Neuronal stem cell (in vitro differentiated cells): Measurements from ENCODE around the gene PM20D2.

ENCODE experiments used
- DNase-seq: peaks from one replicate; pipeline ENCODE4 v3.0.0-alpha.2; 2013; ENCODE audit warnings: low spot score
- H2AFZ ChIP-seq: one replicate; pipeline ENCODE4 v1.6.1; 2013; ENCODE audit warnings: mild to moderate bottlenecking, low read length, inconsistent platforms
- H2AK5ac ChIP-seq: 2 replicates; pipeline ENCODE4 v1.6.1; 2013; ENCODE audit warnings: low read depth, mild to moderate bottlenecking, inconsistent platforms, low read length, moderate library complexity, mixed read lengths
- H2BK120ac ChIP-seq: 2 replicates; pipeline ENCODE4 v1.6.1; 2013; ENCODE audit warnings: low read depth, mild to moderate bottlenecking, inconsistent platforms, low read length, moderate library complexity, mixed read lengths
- H2BK12ac ChIP-seq: one replicate; pipeline ENCODE4 v1.6.1; 2013; ENCODE audit warnings: low read length, inconsistent platforms
- H2BK15ac ChIP-seq: 2 replicates; pipeline ENCODE4 v1.6.1; 2013; ENCODE audit warnings: mild to moderate bottlenecking, low read length, inconsistent platforms, mixed read lengths
- H2BK5ac ChIP-seq: one replicate; pipeline ENCODE4 v1.6.1; 2013; ENCODE audit warnings: inconsistent platforms, mild to moderate bottlenecking, low read length, moderate library complexity
- H3K14ac ChIP-seq: one replicate; pipeline ENCODE4 v1.6.1; 2013; ENCODE audit warnings: low read length, inconsistent platforms
- H3K18ac ChIP-seq: 2 replicates; pipeline ENCODE4 v1.6.1; 2013; ENCODE audit warnings: low read length, inconsistent platforms
- H3K23ac ChIP-seq: 2 replicates; pipeline ENCODE4 v1.6.1; 2013; ENCODE audit warnings: low read depth, mild to moderate bottlenecking, mixed read lengths, low read length, inconsistent platforms; ENCODE audit not compliant: poor library complexity
- H3K27ac ChIP-seq: replicated peaks from 3 replicates; pipeline ENCODE4 v1.5.1; 2013; ENCODE audit warnings: low read length, inconsistent platforms
- H3K27me3 ChIP-seq, 3 experiments: 2 replicates each; pipeline ENCODE4 v1.6.1; 2013; ENCODE audit warnings: low read length in 3 of 3, mild to moderate bottlenecking in 2 of 3, inconsistent platforms in 1 of 3, low read depth in 1 of 3, mixed read lengths in 1 of 3, moderate library complexity in 1 of 3; ENCODE audit not compliant: control insufficient read depth in 3 of 3, insufficient read depth in 3 of 3
- H3K36me3 ChIP-seq, 2 donors: replicated peaks in 1 of 2; 2 replicates each; pipeline ENCODE4 v1.6.1; 2013; ENCODE audit warnings: low read length in 2 of 2; ENCODE audit not compliant: control insufficient read depth in 2 of 2, insufficient read depth in 2 of 2
- H3K4ac ChIP-seq: 2 replicates; pipeline ENCODE4 v1.6.1; 2013; ENCODE audit warnings: inconsistent platforms, mild to moderate bottlenecking, low read length, moderate library complexity
- H3K4me1 ChIP-seq, 2 donors: 1 replicate in 1 of 2; 2 replicates in 1 of 2; pipeline ENCODE4 v1.6.1; 2013; ENCODE audit warnings: low read length in 2 of 2, low read depth in 1 of 2; ENCODE audit not compliant: control insufficient read depth in 2 of 2, insufficient read depth in 1 of 2
- H3K4me2 ChIP-seq: one replicate; pipeline ENCODE4 v1.6.1; 2013; ENCODE audit warnings: mild to moderate bottlenecking, low read length, inconsistent platforms; ENCODE audit not compliant: insufficient read depth, poor library complexity, severe bottlenecking
- H3K4me3 ChIP-seq, 2 donors: 2 replicates each; pipeline ENCODE4 v1.5.1; 2013; ENCODE audit warnings: low read length in 2 of 2, mild to moderate bottlenecking in 2 of 2, inconsistent platforms in 1 of 2, moderate library complexity in 1 of 2
- H3K79me1 ChIP-seq: one replicate; pipeline ENCODE4 v1.6.1; 2013; ENCODE audit warnings: low read depth, mild to moderate bottlenecking, inconsistent platforms, low read length, moderate library complexity
- H3K9ac ChIP-seq: one replicate; pipeline ENCODE4 v1.6.1; 2013; ENCODE audit warnings: mild to moderate bottlenecking, low read depth, low read length, inconsistent platforms; ENCODE audit not compliant: poor library complexity
- H3K9me3 ChIP-seq, 2 donors: replicated peaks in 1 of 2; 2 replicates each; pipeline versions ENCODE3 to v1.6.1; 2013; ENCODE audit warnings: low read length in 2 of 2, mild to moderate bottlenecking in 2 of 2, inconsistent platforms in 1 of 2, low read depth in 1 of 2, mixed read lengths in 1 of 2, moderate library complexity in 1 of 2; ENCODE audit not compliant: control insufficient read depth in 2 of 2, insufficient read depth in 1 of 2
- H4K8ac ChIP-seq: one replicate; pipeline ENCODE4 v1.6.1; 2013; ENCODE audit warnings: low read depth, mild to moderate bottlenecking, inconsistent platforms, low read length, moderate library complexity
- H4K91ac ChIP-seq: one replicate; pipeline ENCODE4 v1.6.1; 2013; ENCODE audit warnings: low read length, low read depth, mild to moderate bottlenecking, inconsistent platforms; ENCODE audit not compliant: poor library complexity
- WGBS, 2 donors: extraction: QIAGEN DNeasy Blood & Tissue Kit; methylation state at CpG; one replicate each; pipeline ENCODE4 v1.1.7; 2013; ENCODE audit warnings: missing lambda C conversion rate in 2 of 2, mixed read lengths in 1 of 2; ENCODE audit not compliant: insufficient read length in 2 of 2, insufficient replicate concordance in 1 of 2; ENCODE audit errors: extremely low coverage in 2 of 2; 5-methylcytosine and 5-hydroxymethylcytosine counted together

The PM20D2 gene

DNA sequence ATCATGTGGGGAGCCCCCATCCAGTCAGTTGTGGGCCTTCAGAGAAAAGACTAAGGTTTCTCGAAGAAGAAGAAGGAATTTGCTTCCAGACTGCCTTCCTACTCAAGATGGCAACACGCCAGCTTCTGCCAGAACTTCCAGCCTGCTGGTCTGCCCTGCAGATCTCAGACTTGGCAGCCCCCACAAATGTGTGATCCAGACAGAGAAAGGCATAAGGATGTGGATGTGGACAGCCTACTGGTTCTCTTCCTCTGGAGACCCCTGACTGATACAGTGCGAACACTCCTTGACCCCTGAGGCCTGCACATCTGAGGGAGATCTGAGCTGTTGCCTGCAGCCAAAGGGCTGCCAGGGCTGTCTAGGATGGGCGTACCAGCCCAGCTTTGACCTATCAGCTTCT, 62.7 kb downstream of the PM20D2 start:
- no peak overlapping the region for H3K9ac ChIP-seq
- no peak overlapping the region for H2AK5ac ChIP-seq
- H2AFZ ChIP-seq: no peak overlapping the region

DNA sequence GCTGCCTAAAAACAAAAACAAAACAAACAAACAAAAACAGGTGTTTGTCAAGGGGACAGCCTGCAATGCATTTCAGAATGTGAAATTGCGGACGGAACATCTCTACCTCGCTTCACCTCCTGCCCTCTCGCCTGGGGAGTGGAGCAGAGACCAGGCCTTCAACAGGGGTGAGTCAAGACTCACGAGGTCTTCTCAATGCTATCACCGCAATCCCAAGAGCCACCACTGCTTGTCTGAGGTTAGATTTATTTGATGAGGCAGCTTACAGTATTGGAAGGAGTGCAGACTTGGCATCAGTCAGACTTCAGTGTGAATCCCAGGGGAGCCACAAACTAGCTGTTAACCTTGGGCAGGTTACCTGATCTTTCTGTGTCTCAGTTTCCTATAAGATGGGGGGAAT, 63.6 kb downstream of the PM20D2 start:
- no peak overlapping the region for H3K4me3 ChIP-seq
- no peak overlapping the region for H3K14ac ChIP-seq
- no peak overlapping the region for H2BK12ac ChIP-seq
- H3K9ac ChIP-seq: no peak overlapping the region
- no peak overlapping the region for H2AK5ac ChIP-seq
- DNase-seq: no peak
- no peaks in the 10 kb centered on the region for H3K36me3 ChIP-seq
- no peak overlapping the region for H3K18ac ChIP-seq
- no peak overlapping the region for H3K23ac ChIP-seq
- H4K91ac ChIP-seq: no peak overlapping the region
- no peaks in the 10 kb centered on the region for H3K9me3 ChIP-seq
- no peaks in the 10 kb centered on the region for H3K4me1 ChIP-seq
- no peak overlapping the region for H2AFZ ChIP-seq
- no peak overlapping the region for H3K4ac ChIP-seq
- no CpG with 5 or more reads among the region's 6 CpGs for WGBS, 2 donors
- H3K27me3 ChIP-seq: peaks cover 0 to 11% (median 0%) of the 10 kb centered on the region in 3 experiments
- no peak overlapping the region for H4K8ac ChIP-seq
- H3K27ac ChIP-seq: no peak overlapping the region
- no peak overlapping the region for H2BK15ac ChIP-seq
- H3K4me2 ChIP-seq: no peak overlapping the region
- no peak overlapping the region for H2BK120ac ChIP-seq
- H3K79me1 ChIP-seq: no peaks in the 10 kb centered on the region
- H2BK5ac ChIP-seq: no peak overlapping the region

More for the DNA sequence above, 62.7 kb downstream of the PM20D2 start:
- no peak overlapping the region for H3K27ac ChIP-seq
- no peak overlapping the region for H3K18ac ChIP-seq
- peaks cover 0 to 11% (median 0%) of the 10 kb centered on the region in 3 experiments for H3K27me3 ChIP-seq
- no peaks in the 10 kb centered on the region for H3K36me3 ChIP-seq
- H3K4ac ChIP-seq: no peak overlapping the region
- H3K23ac ChIP-seq: no peak overlapping the region
- no peak overlapping the region for H3K4me3 ChIP-seq
- H3K9me3 ChIP-seq: no peaks in the 10 kb centered on the region
- H3K4me2 ChIP-seq: no peak overlapping the region
- H2BK12ac ChIP-seq: no peak overlapping the region
- no peak overlapping the region for H2BK15ac ChIP-seq
- H4K91ac ChIP-seq: no peak overlapping the region
- no peak overlapping the region for H2BK120ac ChIP-seq
- no peak for DNase-seq
- H3K14ac ChIP-seq: no peak overlapping the region
- no peaks in the 10 kb centered on the region for H3K4me1 ChIP-seq
- no peak overlapping the region for H2BK5ac ChIP-seq
- no CpG with 5 or more reads among the region's 4 CpGs for WGBS, 2 donors
- H4K8ac ChIP-seq: no peak overlapping the region
- H3K79me1 ChIP-seq: no peaks in the 10 kb centered on the region

DNA sequence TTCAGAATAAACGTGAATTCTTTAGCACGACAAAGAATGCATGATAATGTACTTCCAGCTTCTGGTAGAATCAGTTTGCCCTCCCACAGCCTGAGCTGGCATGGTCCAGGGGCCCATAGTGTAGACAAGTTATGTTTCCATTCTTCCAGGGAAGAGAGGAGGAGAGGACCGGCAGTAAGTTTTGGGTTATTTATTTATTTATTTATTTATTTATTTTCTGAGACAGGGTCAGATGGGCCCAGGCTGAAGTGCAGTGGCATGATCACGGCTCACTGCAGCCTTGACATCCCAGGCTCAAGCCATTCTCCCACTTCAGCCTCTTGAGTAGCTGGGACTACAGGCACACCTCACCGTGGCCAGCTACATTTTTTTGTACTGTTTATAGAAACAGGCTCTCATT, 66.6 kb downstream of the PM20D2 start:
- Histone ChIP-seq H3K23ac (no peak overlapping the region), H2AFZ (no peak overlapping the region), H3K9ac (no peak overlapping the region), H3K27me3 (peaks cover 0 to 7% (median 0%) of the 10 kb centered on the region in 3 experiments), H4K8ac (no peak overlapping the region), H2BK120ac (no peak overlapping the region), H2AK5ac (no peak overlapping the region), H3K14ac (no peak overlapping the region), H3K4ac (no peak overlapping the region), H2BK5ac (no peak overlapping the region), H3K18ac (no peak overlapping the region), H3K36me3 (no peaks in the 10 kb centered on the region), H3K9me3 (no peaks in the 10 kb centered on the region), H2BK12ac (no peak overlapping the region), H3K4me2 (no peak overlapping the region), H3K79me1 (no peaks in the 10 kb centered on the region), H2BK15ac (no peak overlapping the region), H3K4me3 (no peak overlapping the region), H4K91ac (no peak overlapping the region), H3K27ac (no peak overlapping the region), H3K4me1 (peaks cover 0 to under 1% of the 10 kb centered on the region in 2 donors)
- DNase-seq: no peak
- no CpG with 5 or more reads among the region's 5 CpGs for WGBS, 2 donors

DNA sequence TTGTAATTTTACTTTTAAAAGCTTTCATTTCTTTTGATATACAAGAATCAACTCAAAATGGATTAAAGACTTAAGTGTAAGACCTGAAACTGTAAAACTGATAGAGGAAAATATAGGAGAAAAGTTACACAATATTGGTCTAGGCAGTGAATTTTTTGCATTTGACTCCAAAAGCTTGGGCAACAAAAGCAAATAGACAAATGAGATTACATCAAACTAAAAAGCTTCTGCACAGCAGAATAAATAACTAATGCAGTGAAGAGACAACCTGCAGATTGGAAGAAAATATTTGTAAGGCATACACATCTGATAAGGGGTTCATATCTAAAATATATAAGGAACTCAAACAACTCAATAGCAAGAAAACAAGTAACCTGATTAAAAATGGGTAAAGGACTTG, 68.3 kb downstream of the PM20D2 start:
- H3K27me3 ChIP-seq: peaks cover 0 to 3% (median 0%) of the 10 kb centered on the region in 3 experiments
- H3K4me3 ChIP-seq: no peak overlapping the region
- no peak overlapping the region for H2BK12ac ChIP-seq
- no peak for DNase-seq
- no peak overlapping the region for H2BK5ac ChIP-seq
- H3K4ac ChIP-seq: no peak overlapping the region
- H3K36me3 ChIP-seq: no peaks in the 10 kb centered on the region
- H2BK120ac ChIP-seq: no peak overlapping the region
- no peak overlapping the region for H4K8ac ChIP-seq
- no peak overlapping the region for H3K9ac ChIP-seq
- no peak overlapping the region for H2BK15ac ChIP-seq
- H3K79me1 ChIP-seq: no peaks in the 10 kb centered on the region
- no peak overlapping the region for H3K27ac ChIP-seq
- no peak overlapping the region for H3K4me2 ChIP-seq
- H3K23ac ChIP-seq: no peak overlapping the region
- H3K14ac ChIP-seq: no peak overlapping the region
- H2AK5ac ChIP-seq: no peak overlapping the region
- no peaks in the 10 kb centered on the region for H3K9me3 ChIP-seq
- no peak overlapping the region for H2AFZ ChIP-seq
- H4K91ac ChIP-seq: no peak overlapping the region
- H3K4me1 ChIP-seq: peaks cover 0 to 3% of the 10 kb centered on the region in 2 donors
- H3K18ac ChIP-seq: no peak overlapping the region
